Activated CD4-positive, alpha-beta T cell treated with anti-CD3 and anti-CD28 coated beads for 1 hour (primary cell): ENCODE measurements around the gene NUMBL.
"Not testable (repeated sequence)": the region's sequence is repeated elsewhere in the genome, so short reads cannot be mapped to it uniquely, and the experiment has no call there.

ENCODE experiments used
- DNase-seq: peaks from one replicate; pipeline ENCODE4 v3.0.0-alpha.2; 2020

The NUMBL gene

DNA sequence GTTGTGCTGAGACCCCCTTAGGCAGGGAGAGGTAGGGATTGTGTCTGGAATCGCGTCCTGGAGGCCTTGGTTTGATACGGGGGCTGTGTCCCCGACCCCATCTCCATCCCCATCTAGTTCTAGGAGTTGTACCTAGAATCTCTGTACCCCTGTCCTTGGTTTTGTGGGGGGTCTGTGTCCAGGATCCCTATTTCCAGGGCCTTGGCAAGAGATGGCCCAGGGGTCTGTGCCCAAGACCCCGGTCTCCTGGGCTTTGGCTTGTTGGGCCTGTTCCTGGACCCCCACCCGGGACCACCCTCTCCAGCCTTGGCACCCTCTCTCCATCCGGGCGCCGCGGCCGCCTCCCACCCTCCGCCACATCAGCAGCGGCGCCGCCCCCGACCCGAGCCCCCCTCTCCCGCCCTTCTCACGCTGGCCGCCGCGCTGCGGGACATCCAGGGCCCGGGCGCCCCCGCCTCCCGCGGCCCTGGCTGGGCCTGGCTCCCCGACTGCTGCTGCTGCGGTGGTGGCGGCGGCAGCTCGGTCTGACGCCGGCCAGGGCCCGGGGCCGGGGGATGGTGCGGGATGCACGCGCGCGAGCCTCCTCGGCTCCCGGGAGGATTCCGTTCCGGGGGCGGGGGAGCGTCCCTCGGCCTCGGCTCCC, at the start of gene NUMBL:
TSS of gene NUMBL (minus strand) at position 602 of the 643 bp plus-strand sequence. CDS start at position 434, 168 bp downstream.
- no peak for DNase-seq

DNA sequence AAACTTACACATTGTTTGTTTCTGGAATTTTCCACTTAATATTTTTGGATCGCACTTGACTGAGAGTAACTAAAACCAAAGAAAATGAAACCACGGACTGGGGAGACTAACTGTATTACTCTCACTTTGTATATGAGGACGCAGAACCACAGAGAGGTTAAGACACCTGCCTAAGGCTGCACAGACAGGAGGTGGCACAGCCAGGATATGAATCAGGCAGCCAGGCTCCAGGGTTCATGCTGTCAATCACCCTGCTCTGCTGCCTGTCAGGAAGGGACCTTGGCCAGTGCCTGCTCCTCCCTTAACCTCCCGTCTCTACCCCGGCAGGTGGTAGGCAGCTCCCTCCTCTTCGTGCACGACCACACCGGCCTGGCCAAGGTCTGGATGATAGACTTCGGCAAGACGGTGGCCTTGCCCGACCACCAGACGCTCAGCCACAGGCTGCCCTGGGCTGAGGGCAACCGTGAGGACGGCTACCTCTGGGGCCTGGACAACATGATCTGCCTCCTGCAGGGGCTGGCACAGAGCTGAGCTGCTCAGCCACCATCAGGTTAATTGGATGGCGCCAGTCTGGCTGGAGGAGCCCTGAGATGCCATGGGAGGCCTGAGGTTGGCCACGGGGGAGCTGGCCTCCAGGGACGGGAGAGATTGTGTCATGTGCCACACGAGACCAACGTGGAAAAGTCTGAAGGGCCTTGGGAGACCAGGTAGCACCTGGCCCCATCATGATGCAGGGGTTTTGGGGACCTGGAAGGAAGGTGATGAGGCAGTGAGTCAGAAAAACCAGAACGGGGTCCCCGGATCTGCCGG, 48.8 kb upstream of the NUMBL start:
- no peak for DNase-seq

- no peak for DNase-seq
These were observed 46.7 kb upstream of the NUMBL start for GRCh38 chr19:40737102-40737644.

- DNase-seq, result no peak
These were observed 46.2 kb upstream of the NUMBL start for GRCh38 chr19:40736661-40737060.

GRCh38 chr19:40735013-40735771, 44.7 kb upstream of the NUMBL start:
- no peak for DNase-seq

GRCh38 chr19:40733149-40733548, 42.7 kb upstream of the NUMBL start:
- no peak for DNase-seq

DNA sequence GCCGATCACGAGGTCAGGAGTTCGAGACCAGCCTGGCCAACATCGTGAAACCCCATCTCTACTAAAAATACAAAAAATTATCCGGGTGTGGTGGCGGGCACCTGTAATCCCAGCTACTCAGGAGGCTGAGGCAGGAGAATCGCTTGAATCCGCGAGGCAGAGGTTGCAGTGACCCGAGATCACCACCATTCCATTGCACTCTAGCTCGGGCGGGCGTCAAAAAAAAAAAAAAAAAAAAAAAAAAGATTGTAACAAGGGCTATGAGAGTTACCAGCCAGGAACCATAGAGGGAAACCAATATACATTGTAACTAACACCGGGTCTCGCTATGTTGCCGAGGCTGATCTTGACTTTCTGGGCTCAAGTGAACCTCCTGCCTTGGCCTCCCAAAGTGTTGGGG, 41.9 kb upstream of the NUMBL start:
- DNase-seq, result not testable (repeated sequence)

DNA sequence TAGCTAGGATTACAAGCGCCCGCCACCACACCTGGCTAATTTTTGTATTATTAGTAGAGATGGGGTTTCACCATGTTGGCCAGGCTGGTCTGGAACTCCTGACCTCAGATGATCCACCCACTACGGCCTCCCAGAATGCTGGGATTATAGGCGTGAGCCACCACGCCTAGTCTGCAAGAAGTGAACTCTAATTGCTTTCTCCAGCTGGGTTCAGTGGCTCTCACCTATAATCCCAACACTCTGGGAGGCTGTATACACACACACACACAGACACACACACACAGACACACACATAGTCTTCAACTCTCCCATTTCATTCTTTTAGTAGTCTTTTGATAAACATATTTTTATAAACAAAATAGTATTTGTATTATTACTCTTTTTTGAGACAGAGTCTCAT, 39.6 kb upstream of the NUMBL start:
- not testable (repeated sequence) for DNase-seq

DNA sequence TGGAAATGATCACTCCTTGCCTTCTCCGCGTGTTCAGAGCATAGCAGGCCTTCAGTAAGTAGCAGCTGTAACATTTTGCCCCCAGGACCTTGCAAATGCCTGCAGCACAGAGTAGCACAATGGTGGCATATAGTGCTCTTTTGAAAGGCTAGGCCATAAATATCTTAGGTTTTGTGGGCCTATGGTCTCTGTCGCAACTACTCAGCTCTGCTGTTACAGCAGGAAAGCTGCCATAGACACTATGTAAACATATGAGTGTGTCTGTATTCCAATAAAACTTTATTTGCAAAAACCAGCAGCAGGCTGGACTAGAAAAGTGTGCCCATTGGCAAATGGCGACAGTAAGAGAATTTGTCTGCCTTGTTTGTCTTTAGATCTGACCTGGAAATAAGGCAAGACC, 35.8 kb upstream of the NUMBL start:
- no peak for DNase-seq

- DNase-seq, result no peak
These were observed 34.4 kb upstream of the NUMBL start for GRCh38 chr19:40724855-40725254.

DNA sequence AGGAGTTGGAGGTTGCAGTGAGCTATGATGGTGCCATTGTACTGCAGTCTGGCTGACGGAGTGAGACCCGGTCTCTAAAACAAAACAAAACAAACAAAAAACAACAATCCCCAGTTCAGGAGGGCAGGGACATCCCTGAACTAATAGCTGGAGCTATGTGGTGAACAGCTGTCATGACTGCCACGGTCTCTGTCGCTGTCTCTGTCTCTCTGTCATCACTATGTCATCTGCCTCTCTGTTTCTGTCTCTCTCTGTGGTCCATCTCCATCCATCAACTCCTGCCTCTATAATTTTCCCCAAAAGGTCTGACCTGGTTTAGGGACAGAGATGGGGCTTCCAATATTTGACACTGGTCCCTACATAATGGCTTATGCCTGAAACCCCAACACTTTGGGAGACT, 33.9 kb upstream of the NUMBL start:
- no peak for DNase-seq

GRCh38 chr19:40723661-40724254, 33.3 kb upstream of the NUMBL start:
- no peak for DNase-seq

GRCh38 chr19:40721936-40722661, 31.6 kb upstream of the NUMBL start:
- DNase-seq, result no peak

- no peak for DNase-seq
These were observed 30.7 kb upstream of the NUMBL start for GRCh38 chr19:40721140-40721486.

GRCh38 chr19:40719414-40719894, 29.0 kb upstream of the NUMBL start:
- DNase-seq, result no peak

DNA sequence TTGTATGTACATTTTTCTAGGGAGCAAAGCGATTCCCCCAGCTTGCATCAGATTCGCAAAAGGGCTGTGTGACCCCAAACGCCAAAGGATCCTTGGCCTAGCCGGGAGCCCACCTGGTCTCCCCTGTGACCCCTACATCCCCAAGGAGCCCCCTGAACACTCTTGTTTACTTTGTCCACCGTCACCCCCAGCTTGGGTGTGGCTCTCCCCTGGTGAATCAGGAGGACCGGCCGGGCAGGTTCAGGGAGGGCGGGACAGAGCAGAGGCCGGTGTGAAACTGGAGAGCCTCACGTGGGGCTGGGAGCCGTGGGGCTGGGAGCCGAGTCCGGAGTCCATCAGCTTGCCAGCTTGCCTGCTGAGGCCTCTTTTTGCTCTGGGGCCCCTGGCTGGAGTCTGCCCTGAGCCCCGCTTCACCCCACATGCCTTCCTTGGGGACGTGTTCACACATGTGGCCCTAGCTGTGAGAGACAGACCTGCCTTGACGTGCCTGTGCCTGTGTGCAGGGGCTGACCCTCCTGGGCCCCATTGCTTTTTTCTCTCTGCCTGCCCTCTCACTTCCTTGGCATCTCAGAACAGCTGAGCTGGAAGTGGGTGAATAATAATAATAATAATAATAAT, 28.4 kb upstream of the NUMBL start:
- DNase-seq, result no peak

GRCh38 chr19:40717880-40718773, 27.7 kb upstream of the NUMBL start:
- no peak for DNase-seq

DNA sequence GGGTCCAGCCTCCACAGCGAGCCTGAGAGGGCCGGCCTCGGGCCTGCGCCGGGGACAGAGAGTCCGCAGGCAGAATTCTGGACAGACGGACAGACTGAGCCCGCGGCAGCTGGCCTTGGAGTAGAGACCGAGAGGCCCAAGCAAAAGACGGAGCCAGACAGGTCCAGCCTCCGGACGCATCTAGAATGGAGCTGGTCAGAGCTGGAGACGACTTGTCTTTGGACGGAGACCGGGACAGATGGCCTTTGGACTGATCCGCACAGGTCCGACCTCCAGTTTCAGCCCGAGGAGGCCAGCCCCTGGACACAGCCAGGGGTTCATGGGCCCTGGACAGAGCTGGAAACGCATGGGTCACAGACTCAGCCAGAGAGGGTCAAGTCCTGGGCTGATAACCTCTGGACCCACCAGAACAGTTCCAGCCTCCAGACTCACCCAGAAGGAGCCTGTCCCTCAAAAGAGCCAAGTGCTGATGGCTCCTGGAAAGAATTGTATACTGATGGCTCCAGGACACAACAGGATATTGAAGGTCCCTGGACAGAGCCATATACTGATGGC, 27.0 kb upstream of the NUMBL start:
- DNase-seq, result no peak

- DNase-seq, result peak; percentile 100
These were observed 26.3 kb upstream of the NUMBL start, which contains the start of the genes COQ8B and ITPKC for GRCh38 chr19:40716482-40717324. TSS of gene COQ8B (minus strand) at chr19:40716886. CDS start at chr19:40714632, 2,254 bp downstream. TSS of gene ITPKC (plus strand) at chr19:40717112. CDS start at chr19:40717136, 24 bp downstream.
